Muscle layer of duodenum (tissue), 2 donors: ENCODE measurements around the gene AGAP9.
"Not testable (repeated sequence)": the region's sequence is repeated elsewhere in the genome, so short reads cannot be mapped to it uniquely, and the experiment has no call there.

ENCODE experiments used
- H3K27ac ChIP-seq: one replicate; pipeline ENCODE4 v1.7.0; 2013; ENCODE audit warnings: mild to moderate bottlenecking, low read length
- H3K27me3 ChIP-seq: one replicate; pipeline ENCODE4 v1.7.0; 2013; ENCODE audit warnings: low read depth, mild to moderate bottlenecking, control low read depth, low read length
- H3K36me3 ChIP-seq, 2 donors: one replicate each; pipeline ENCODE4 v1.7.0; 2013; ENCODE audit warnings: low read length in 2 of 2, control low read depth in 1 of 2, mild to moderate bottlenecking in 1 of 2; ENCODE audit not compliant: insufficient read depth in 2 of 2, control insufficient read depth in 1 of 2
- H3K4me1 ChIP-seq, 2 donors: one replicate each; pipeline ENCODE4 v1.7.0; 2013; ENCODE audit warnings: low read length in 2 of 2, mild to moderate bottlenecking in 2 of 2, control low read depth in 1 of 2, moderate library complexity in 1 of 2; ENCODE audit not compliant: insufficient read depth in 2 of 2, control insufficient read depth in 1 of 2
- H3K4me3 ChIP-seq, 2 donors: one replicate each; pipeline ENCODE4 v1.7.0; 2013; ENCODE audit warnings: low read length in 2 of 2, low read depth in 1 of 2, mild to moderate bottlenecking in 1 of 2
- H3K9me3 ChIP-seq, 2 donors: one replicate each; pipeline ENCODE4 v1.7.0; 2013; ENCODE audit warnings: low read length in 2 of 2, control low read depth in 1 of 2, mild to moderate bottlenecking in 1 of 2; ENCODE audit not compliant: control insufficient read depth in 1 of 2
- donor health status: healthy.

Gene AGAP9

DNA sequence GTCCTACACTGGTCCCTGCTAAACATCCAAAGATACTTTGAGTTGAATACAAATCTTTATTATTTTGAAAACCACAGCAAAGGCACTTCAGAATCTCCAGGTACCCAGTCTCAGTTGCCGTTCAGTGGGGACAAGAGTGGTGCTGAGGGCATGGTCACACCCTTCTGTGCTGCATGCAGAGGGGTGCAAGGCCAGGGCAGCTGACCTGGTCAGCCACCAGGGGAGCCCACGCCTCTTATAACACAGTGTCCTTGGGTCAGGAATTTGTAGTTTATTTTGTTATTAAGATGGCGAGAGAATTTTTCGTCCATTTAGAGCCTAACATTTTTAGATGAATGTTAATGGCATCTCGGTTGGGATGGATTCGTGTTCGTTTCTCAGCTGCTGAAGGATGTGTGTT lies 55.5 kb downstream of the AGAP9 start:
- H3K27me3 ChIP-seq, H3K27ac ChIP-seq, H3K4me1 ChIP-seq, H3K9me3 ChIP-seq, H3K4me3 ChIP-seq, H3K36me3 ChIP-seq: not testable (repeated sequence)

DNA sequence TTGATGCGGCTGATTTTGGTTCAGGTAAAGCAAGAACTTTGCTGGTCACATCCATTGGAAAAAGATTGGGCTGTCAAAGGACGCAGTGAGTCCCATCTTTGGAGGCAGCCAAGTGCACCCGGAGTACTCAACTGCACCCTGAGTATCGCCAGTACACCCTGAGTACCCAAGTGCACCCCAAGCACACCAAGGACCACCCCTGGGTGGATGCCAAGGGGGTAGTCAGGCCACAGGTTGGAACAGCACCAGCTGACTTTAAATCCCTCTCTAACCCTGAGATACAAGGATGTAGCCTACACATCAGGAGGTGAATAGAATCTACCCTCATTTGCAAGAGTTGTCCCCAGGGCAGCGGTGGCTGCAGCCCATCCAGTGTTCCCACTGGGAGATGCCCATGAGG lies 56.0 kb downstream of the AGAP9 start:
- not testable (repeated sequence) for H3K27me3 ChIP-seq, H3K36me3 ChIP-seq, H3K4me1 ChIP-seq, H3K9me3 ChIP-seq, H3K27ac ChIP-seq, H3K4me3 ChIP-seq

DNA sequence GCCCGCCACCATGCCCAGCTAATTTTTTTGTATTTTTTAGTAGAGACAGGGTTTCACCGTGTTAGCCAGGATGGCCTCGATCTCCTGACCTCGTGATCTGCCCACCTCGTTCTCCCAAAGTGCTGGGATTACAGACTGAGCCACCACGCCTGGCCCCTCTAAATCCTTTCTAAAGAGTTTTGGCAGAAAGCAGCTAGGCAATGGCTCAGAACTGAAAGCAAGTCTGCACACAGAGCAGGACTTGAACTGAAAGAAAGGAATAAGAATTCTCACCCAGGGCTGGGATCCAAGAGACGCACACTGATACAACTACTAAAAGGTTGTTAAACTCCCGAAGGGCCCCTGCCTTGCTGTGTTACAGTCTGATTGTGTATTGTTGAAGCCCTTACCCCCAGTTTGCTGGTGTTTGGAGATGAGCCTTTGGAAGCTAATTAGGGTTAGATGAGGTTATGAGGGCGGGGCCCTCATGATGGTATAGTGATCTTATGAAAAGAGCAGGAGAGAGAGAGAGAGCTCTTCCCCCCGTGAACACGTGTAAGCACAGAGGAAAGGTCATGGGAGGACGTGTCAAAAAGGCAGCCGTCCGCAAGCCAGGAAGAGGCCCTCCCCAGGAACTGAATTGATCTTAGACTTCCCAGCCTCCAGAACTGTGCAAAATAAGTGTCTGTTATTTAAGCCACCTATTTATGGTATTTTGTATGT lies 58.1 kb downstream of the AGAP9 start:
- H3K36me3 ChIP-seq, H3K27ac ChIP-seq, H3K27me3 ChIP-seq, H3K4me1 ChIP-seq, H3K9me3 ChIP-seq, H3K4me3 ChIP-seq: not testable (repeated sequence)

DNA sequence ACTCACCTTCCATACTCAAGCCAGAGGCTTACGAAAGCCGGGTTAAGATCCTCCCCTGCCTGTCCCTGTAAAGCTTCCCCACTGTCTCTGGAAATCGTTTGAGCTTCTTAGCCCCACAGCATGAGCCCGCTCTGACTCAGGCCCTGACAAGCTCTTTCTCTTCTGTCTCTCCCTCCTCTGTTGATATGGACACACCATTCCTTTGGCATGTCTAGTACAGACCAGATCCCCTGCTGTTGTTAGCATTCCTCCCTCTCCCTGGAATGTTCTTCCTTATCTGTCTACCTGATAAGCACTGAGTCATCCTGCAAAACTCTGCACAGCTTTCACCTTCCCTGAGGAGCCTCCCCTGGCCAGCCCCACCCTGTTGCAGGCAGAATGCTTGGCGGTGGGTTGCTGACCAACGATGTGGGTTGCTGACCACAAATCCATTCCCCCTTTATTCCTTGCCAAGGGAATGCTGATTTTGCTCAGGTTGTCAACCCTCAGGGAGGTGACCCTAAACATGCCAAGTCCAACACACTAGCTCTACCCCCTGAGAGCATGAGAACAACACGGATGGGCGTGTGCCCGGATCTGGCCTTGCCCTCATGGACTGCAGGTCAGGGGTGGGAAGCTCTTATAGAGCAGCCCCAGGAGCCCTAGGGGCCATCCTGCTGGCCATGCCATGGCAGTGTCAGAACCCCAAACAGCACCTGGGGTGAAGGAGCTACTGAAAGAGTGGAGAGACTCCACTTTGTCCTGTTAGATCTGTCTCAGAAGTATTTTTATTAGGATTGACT lies 60.7 kb downstream of the AGAP9 start:
- not testable (repeated sequence) for H3K27ac ChIP-seq, H3K27me3 ChIP-seq, H3K36me3 ChIP-seq, H3K4me1 ChIP-seq, H3K9me3 ChIP-seq, H3K4me3 ChIP-seq

DNA sequence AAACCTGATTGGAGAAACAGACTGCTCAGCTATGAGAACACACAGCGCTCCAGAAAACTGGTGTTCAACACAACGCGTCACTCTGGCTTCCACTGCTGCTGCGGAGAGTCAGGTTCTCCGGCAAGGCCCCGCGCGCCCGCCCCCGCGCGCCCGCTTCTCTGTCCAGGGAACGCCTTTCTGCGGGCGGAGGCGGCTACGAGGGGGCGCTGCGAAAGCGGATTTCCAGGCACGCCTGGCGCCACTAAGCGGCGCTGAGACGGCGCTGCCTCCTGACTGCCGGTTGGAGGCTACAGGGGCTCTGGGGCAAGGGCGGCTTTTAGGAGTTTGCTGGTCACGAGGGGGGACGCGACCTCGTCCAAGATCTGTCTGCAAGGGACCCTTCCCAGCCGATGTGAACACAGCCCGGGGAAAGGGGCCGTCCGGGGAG lies 62.2 kb downstream of the AGAP9 start:
- not testable (repeated sequence) for H3K27ac ChIP-seq, H3K4me3 ChIP-seq

DNA sequence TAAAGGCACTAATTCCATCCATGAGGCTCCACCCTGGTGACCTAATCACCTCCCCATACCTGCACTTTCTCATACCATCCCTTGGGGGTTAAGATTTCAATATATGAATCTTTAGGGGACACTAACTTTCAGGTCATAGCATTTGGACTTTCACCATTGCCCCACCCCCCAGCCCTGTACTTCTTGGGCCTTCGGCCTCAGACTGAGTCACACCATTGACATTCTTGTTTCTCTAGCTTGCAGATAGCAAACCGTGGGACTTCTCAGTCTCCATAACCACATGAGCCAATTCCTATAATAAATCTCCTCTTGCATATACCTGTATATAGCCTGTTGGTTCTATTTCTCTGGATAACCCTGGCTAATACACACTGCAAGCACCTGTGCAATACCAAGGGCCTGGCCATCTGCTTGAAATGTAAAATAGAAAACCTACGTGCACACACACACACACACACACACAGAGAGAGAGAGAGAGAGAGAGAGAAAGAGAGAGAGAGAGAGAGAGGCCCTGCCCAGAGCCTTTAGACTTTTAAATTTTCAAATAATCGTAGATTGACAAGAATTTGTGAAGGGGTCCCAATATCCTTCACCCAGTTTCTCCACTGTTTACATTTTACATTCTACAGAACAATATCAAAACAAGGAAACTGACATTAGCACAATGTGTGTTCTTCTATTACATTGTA lies 64.8 kb downstream of the AGAP9 start:
- H3K4me1 ChIP-seq, result no peaks in the 10 kb centered on the region
- H3K27ac ChIP-seq, result no peak overlapping the region
- H3K27me3 ChIP-seq, result no peaks in the 10 kb centered on the region
- H3K4me3 ChIP-seq, result no peak overlapping the region
- no peaks in the 10 kb centered on the region for H3K36me3 ChIP-seq
- no peaks in the 10 kb centered on the region for H3K9me3 ChIP-seq

More for the DNA sequence above, 62.2 kb downstream of the AGAP9 start:
- not testable (repeated sequence) for H3K9me3 ChIP-seq, H3K36me3 ChIP-seq, H3K27me3 ChIP-seq, H3K4me1 ChIP-seq

DNA sequence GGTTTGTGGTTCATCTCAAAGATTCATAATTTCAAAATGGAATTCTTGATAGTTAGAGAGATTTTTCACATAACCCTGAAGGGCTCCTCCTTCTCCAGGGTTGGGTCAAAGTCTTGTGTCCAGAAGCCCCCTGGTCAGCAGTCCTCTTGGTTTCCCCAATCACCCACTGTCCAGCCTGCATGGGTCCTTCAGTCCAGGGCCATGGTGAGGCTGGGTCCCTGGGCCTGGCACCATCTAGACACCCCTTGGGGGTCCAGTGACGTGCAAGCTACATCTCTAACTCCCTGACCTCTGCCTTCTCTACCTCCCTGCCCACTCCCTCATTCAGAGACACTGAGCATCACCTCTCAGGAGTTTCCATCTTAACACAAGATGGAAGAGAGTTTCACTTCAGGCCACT lies 65.6 kb downstream of the AGAP9 start:
- Histone ChIP-seq H3K27ac (no peak overlapping the region), H3K4me1 (no peaks in the 10 kb centered on the region), H3K27me3 (no peaks in the 10 kb centered on the region), H3K36me3 (no peaks in the 10 kb centered on the region), H3K4me3 (no peak overlapping the region), H3K9me3 (no peaks in the 10 kb centered on the region)

DNA sequence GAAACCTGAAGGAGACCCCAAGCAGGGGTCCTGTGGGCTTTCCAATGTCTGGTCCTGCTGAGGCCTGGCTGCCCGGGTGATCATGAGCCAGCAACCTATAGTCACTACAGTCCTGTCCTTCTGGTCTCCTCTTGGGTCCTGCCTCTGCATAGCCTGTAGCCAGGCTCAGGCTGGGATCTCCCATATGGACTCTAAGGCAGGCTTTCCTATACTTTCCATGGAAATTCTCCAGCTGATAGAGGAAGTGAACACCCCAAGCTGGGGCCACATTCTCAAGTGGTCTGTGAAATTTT lies 66.0 kb downstream of the AGAP9 start:
- H3K4me1 ChIP-seq, result no peaks in the 10 kb centered on the region
- H3K4me3 ChIP-seq, result no peak overlapping the region
- no peaks in the 10 kb centered on the region for H3K9me3 ChIP-seq
- no peak overlapping the region for H3K27ac ChIP-seq
- H3K27me3 ChIP-seq, result no peaks in the 10 kb centered on the region
- no peaks in the 10 kb centered on the region for H3K36me3 ChIP-seq

DNA sequence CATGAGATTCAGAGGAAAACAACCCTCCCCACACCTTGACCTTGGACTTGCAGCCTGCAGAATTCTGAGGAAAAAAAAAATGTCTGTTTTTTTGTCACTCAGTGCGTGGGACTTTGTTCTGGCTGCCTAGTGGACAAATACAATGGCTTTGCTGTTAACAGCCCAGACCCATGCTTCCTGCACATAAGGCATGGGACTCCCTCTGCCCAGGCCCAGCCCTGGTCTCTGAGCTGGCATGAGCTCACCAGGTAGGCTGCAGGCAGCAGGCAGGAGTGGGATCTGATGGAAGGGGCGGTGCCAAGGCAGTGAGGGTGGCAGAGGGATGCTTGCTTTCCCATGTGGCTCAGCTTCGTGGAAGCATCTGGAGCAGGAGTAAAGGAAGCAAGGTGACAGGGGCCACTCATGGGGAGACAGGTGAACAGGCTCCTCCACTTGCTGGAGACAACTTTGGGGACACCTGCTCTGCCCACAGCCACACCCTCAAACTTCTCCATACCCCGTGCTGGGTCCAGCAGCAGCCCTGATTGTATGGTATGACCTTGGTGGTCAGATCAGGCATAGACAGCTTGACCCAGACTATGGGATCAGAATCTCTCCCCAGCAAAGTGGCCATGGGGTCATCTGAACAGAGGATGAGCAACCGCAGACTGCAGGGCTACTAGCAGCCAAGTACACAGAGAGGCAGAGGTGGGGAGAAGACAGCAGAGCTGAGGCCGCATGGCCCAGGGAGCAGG lies 66.5 kb downstream of the AGAP9 start:
- no peaks in the 10 kb centered on the region for H3K27me3 ChIP-seq
- H3K4me3 ChIP-seq, result no peak overlapping the region
- H3K36me3 ChIP-seq, result no peaks in the 10 kb centered on the region
- no peak overlapping the region for H3K27ac ChIP-seq
- no peaks in the 10 kb centered on the region for H3K9me3 ChIP-seq
- H3K4me1 ChIP-seq, result no peaks in the 10 kb centered on the region

DNA sequence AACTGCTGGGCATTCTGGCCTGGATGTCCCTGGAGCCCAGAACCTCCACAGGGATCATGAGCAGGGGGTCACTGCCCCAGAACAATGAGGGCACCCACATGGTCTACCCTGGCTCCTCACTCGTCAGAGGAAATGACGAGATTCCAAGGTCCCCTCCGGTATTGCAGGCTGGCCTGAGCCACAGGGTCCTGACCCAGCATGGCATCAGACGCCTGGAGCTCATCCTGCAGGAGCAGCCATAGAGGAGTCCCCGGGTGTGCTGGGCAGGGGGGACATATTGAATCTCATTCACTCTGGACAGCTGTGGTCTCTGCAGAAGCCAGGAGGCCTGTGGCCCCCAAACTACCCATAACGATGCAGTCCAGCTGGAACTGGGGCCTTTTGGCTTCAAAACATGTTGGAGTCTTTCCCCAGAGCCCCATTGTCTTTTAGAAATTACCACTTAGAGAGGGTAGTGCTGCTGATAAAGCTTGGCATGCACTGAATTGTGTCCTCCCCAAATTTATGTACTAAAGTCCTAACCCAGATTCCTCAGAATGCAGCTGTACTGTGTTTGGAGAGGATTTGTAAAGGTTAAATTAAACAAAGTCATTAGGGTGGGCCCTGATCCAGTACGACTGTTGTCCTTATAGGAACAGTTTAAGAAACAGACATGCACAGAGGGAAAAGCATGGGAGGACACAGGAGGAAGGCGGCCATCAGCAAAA lies 67.2 kb downstream of the AGAP9 start:
- Histone ChIP-seq H3K9me3 (no peaks in the 10 kb centered on the region), H3K27me3 (no peaks in the 10 kb centered on the region)

More for the DNA sequence above, 67.2 kb downstream of the AGAP9 start:
- H3K4me1 ChIP-seq, result no peaks in the 10 kb centered on the region
- H3K36me3 ChIP-seq, result no peaks in the 10 kb centered on the region
- no peak overlapping the region for H3K27ac ChIP-seq
- H3K4me3 ChIP-seq, result no peak overlapping the region
